Ishikawa (cell line): ENCODE measurements around the gene PLPP1.

Experiments
- CEBPB ChIP-seq: IDR thresholded peaks from 2 replicates; pipeline ENCODE4 v1.6.1; 2012
- CREB1 ChIP-seq: IDR thresholded peaks from 2 replicates; pipeline ENCODE4 v1.6.1; 2012; ENCODE audit warnings: low read depth
- EGR1 ChIP-seq: IDR thresholded peaks from 2 replicates; pipeline ENCODE4 v1.6.1; 2012
- EP300 ChIP-seq: IDR thresholded peaks from 2 replicates; pipeline ENCODE4 v1.6.1; 2012; ENCODE audit warnings: borderline replicate concordance
- FOXM1 ChIP-seq: IDR thresholded peaks from 2 replicates; pipeline ENCODE4 v1.6.1; 2012; ENCODE audit warnings: low read depth, borderline replicate concordance
- NFIC ChIP-seq: IDR thresholded peaks from 2 replicates; pipeline ENCODE4 v1.6.1; 2012
- RAD21 ChIP-seq: IDR thresholded peaks from 2 replicates; pipeline ENCODE4 v1.6.1; 2012; ENCODE audit warnings: low read depth
- TAF1 ChIP-seq: IDR thresholded peaks from 2 replicates; pipeline ENCODE4 v1.6.1; 2012; ENCODE audit warnings: low read depth, mild to moderate bottlenecking
- TCF12 ChIP-seq: IDR thresholded peaks from 2 replicates; pipeline ENCODE4 v1.6.1; 2012; ENCODE audit warnings: low read depth
- TEAD4 ChIP-seq: IDR thresholded peaks from 2 replicates; pipeline ENCODE4 v1.6.1; 2012
- USF1 ChIP-seq: IDR thresholded peaks from 2 replicates; pipeline ENCODE4 v1.6.1; 2012
- YY1 ChIP-seq: IDR thresholded peaks from 2 replicates; pipeline ENCODE4 v1.6.1; 2012; ENCODE audit warnings: low read depth
- ZBTB7A ChIP-seq: IDR thresholded peaks from 2 replicates; pipeline ENCODE4 v1.6.1; 2012; ENCODE audit warnings: low read depth
- TF ChIP-seq, protein P1 (sequence below): IDR thresholded peaks from 2 replicates; pipeline ENCODE4 v1.6.1; 2012
- TF ChIP-seq, protein P2 (sequence below): IDR thresholded peaks from 2 replicates; pipeline ENCODE4 v1.6.1; 2012; ENCODE audit warnings: low read depth, mild to moderate bottlenecking

The PLPP1 gene

GRCh38 chr5:55557123-55557522 lies 22.4 kb upstream of the PLPP1 start:
- TF ChIP-seq YY1 (no peak), NFIC (0 out of 2 replicates have a peak, but pooled peaks have one; percentile 29)

DNA sequence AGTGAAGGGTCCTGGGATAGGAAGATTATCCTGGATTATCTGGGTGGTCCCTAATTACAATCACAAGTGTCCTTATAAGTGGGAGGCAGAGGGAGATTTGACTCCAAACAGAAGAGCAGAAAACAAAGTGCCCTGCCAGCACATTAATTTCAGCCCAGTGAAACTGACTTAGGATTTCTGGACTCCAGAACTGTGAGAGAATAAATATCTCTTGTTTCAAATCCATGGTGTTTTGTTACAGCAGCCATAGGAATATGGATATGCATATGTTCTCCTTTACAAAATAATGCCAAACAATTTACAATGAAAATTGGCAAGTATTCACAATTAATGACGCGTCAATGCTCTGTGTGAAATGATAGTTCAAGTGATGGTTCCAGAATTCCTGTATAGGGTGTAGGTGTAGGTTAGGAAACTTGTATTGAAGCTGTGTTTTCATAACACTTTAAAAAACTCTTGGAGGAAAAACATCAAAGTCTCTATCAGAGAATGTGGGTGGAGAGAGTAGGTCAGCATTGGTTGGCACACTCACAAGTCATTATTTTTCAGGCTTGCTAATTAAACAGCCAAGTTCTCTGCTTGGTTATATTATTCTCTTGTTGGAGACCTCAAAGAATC lies 19.9 kb upstream of the PLPP1 start:
- TF ChIP-seq TCF12 (no peak), USF1 (no peak), EP300 (no peak), NFIC (no peak), YY1 (no peak), ZBTB7A (no peak), FOXM1 (no peak), TAF1 (no peak), RAD21 (no peak), CREB1 (no peak), CEBPB (no peak), EGR1 (no peak), TEAD4 (no peak)
- TF ChIP-seq, protein P1, sequence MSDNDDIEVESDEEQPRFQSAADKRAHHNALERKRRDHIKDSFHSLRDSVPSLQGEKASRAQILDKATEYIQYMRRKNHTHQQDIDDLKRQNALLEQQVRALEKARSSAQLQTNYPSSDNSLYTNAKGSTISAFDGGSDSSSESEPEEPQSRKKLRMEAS = no peak
- TF ChIP-seq, protein P2, sequence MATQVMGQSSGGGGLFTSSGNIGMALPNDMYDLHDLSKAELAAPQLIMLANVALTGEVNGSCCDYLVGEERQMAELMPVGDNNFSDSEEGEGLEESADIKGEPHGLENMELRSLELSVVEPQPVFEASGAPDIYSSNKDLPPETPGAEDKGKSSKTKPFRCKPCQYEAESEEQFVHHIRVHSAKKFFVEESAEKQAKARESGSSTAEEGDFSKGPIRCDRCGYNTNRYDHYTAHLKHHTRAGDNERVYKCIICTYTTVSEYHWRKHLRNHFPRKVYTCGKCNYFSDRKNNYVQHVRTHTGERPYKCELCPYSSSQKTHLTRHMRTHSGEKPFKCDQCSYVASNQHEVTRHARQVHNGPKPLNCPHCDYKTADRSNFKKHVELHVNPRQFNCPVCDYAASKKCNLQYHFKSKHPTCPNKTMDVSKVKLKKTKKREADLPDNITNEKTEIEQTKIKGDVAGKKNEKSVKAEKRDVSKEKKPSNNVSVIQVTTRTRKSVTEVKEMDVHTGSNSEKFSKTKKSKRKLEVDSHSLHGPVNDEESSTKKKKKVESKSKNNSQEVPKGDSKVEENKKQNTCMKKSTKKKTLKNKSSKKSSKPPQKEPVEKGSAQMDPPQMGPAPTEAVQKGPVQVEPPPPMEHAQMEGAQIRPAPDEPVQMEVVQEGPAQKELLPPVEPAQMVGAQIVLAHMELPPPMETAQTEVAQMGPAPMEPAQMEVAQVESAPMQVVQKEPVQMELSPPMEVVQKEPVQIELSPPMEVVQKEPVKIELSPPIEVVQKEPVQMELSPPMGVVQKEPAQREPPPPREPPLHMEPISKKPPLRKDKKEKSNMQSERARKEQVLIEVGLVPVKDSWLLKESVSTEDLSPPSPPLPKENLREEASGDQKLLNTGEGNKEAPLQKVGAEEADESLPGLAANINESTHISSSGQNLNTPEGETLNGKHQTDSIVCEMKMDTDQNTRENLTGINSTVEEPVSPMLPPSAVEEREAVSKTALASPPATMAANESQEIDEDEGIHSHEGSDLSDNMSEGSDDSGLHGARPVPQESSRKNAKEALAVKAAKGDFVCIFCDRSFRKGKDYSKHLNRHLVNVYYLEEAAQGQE = no peak

GRCh38 chr5:55551904-55552303 lies 17.1 kb upstream of the PLPP1 start:
- TF ChIP-seq FOXM1 (no peak), TCF12 (no peak), USF1 (no peak), YY1 (no peak), TEAD4 (no peak), RAD21 (no peak), CREB1 (no peak), NFIC (no peak), EGR1 (no peak), CEBPB (no peak), ZBTB7A (no peak), EP300 (no peak), TAF1 (no peak)
- TF ChIP-seq, protein P1 = no peak
- TF ChIP-seq, protein P2 = no peak

DNA sequence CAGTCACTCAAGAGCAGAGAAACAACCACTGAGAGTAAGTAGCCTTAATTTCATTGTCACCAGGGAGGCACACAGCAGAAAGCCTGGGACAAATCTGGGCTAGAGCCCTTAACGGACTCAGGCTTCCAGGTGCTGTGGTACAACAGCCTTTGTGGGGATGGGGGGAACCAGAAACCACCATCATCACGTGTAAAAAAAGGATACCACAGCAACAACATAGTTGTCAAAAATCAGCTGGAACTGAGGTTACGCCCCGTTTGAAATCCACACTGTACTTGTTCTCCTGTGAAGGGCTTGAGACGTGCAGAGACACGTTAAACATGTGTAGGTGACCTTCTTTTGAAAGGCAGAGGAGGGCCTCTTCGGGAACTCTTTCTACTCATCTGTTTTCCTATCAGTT lies 16.6 kb upstream of the PLPP1 start:
- no peak for TF ChIP-seq TAF1
- TF ChIP-seq RAD21 = no peak
- TF ChIP-seq, protein P1 = no peak
- TF ChIP-seq CREB1 = no peak
- no peak for TF ChIP-seq EP300
- no peak for TF ChIP-seq TEAD4
- TF ChIP-seq YY1 = no peak
- TF ChIP-seq NFIC = no peak
- TF ChIP-seq CEBPB = no peak
- no peak for TF ChIP-seq USF1
- no peak for TF ChIP-seq TCF12
- TF ChIP-seq FOXM1 = no peak
- TF ChIP-seq, protein P2 = no peak
- TF ChIP-seq EGR1 = no peak
- no peak for TF ChIP-seq ZBTB7A
